SH-SY5Y (cell line): ENCODE data around the gene LRRC38.

Source experiments
- GATA2 ChIP-seq: IDR thresholded peaks from 2 replicates; pipeline ENCODE4 v1.6.1; 2011; ENCODE audit warnings: mild to moderate bottlenecking, low read depth, low read length
- GATA3 ChIP-seq: IDR thresholded peaks from 2 replicates; pipeline ENCODE4 v1.6.1; 2011; ENCODE audit warnings: low read depth, mild to moderate bottlenecking, low read length, moderate library complexity

GRCh38 chr1:13499422-13499821 lies 14.4 kb downstream of the LRRC38 start:
- TF ChIP-seq GATA2 (no peak), GATA3 (no peak)
